GM18873 (cell line): Measurements from ENCODE around the gene LHFPL6.

Experiments
- ATAC-seq: cut with Tn5 transposase; IDR thresholded peaks from one replicate; pipeline ENCODE4 v1.9.1; 2021; ENCODE audit warnings: mild to moderate bottlenecking, moderate library complexity, moderate number of reproducible peaks; ENCODE audit not compliant: unreplicated experiment, low FRiP score

Gene LHFPL6

DNA sequence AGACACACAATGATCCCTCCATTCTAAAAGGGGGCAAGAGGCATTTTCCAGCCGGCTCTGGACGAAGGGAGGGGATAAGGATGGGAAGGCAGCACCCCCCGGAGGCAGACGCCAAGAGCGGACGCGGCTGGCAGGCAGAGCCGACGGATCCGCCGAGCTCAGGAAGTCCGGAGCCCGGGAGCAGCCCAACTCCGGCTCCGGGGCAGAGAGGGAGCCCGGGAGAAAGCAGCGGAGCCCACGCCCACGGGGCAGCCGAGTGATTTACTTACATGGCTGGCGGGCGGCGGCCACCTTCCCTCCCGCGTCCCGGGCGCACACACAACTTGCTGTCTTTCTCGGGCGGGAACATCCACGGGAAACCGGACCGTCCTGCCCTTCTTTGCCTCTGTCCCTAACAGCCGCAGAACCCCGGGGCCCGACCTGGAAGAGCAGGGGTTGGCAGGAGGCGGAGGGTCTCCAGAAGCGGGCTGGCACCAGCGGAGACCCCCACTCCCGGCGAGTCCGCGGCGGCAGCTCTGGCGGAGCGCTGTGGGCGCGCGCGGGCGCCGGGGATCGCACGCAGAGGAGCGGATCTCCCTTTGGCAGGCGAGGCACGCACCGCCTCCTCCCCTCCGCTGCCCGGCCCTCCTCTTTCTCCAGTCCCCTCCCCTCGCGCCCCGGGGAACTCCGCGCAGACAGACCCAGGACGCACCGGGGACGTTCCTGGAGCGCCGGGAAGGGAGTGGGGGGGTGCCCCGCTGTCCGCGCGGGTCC, at the start of gene LHFPL6:
TSS of gene LHFPL6 (minus strand) at position 580 of the 753 bp plus-strand sequence.
- peak; percentile 85 for ATAC-seq

DNA sequence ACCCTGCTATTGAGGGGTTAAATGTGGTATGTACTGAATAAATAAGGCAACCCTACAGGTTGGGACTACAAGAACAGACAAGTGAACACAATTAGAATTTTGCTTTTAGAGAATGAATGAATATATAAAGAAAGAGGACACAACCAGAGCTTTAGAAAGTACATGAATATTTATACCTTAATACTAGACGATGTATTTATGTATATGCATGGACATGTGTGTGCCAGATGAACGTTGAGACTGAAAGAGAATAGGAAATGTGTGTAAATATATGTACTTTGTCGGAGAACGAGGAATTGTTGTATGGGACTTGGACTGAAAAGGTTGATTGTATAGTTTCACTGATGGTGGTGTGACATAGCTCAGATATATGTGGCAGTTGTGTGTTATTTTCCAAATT, 43.1 kb upstream of the LHFPL6 start:
- no peak for ATAC-seq

DNA sequence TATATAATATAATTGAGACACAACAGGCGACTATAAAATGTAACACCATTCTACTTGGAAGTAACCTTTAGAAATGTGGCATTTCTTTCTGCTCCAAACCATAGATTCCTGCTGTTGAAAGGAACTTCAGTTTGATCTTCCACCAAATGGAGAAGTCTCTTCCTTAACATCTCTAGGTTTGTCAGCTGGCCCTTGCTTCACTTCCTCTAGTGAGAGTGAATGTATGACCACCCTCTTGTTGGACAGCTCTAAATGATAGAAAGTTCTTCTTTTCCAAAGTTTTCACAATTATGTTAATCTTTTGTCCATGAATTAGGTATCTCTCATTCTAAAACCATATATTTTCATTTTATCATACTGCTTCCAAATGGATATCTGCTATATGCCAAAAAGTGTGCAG, 38.7 kb upstream of the LHFPL6 start:
- no peak for ATAC-seq

DNA sequence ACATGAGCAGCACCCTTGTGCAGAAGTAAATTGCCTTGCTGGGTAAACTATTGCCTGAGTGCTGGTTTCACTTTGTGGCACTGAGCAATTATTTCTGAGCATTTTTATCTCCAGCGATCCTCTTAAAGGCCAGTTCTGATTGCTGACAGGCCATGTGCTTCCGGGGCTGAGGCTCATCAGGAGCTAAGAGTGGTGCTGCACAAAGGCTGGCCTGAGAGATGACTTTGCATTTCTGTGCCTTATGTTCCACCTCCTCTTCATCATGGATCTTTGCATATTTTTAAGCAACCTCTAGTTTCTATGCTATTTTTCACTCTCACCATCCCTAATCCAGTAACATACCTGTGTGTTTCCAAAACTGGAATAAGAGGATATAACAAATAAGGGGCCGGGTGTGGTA, 34.9 kb upstream of the LHFPL6 start:
- ATAC-seq = no peak

DNA sequence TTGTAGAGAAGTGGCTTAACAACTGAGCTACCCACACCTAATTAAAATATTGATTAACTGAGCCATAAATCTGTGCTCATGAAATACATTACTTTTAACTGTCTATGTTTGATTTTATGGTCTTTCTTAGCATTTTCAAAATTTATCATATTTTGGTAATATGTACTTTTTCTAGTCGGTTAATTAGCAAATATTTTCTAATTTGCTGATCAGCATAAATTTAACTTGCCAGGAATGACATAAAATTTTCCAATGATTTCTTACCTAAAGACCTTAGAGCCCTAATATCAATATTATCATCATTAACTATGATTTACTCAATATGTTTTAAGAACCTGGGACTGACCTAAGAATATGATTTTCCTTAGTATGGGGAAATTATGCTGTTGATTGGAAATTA, 32.6 kb upstream of the LHFPL6 start:
- ATAC-seq = no peak

DNA sequence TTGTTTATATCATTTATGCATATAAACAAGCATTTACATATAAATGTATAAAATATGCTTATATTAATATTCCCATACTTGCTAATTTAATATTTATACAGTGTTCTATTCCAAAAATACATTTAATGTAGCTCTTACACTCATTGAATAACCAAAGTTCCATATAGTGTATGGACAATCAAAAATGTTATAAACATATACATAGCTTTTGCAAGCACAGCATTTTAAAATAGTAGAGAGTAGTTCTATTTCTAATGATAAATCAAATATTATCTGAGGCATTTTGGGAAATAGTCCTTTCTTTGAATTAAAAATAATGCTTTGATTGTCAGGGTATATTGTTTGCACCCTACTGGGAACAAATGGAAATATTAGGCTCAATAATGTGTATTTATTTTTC, 30.0 kb upstream of the LHFPL6 start:
- no peak for ATAC-seq

DNA sequence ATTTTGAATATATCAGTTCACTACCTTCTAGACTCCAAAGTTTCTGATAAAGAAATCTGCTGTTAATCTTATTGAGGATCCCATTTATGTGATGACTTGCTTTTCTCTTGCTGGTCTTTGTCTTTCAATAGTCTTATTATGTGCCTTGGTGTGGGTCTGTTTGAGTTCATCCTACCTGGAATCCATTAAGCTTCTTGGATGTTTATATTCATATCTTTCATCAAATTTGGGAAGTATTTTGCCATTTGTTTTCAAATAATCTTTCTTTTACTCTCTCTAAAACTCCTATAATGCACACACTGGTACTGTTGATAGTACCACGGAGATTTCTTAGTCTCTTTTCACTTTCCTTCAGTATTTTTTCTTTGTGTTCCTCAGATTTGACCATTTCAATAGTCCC, 28.3 kb upstream of the LHFPL6 start:
- no peak for ATAC-seq

DNA sequence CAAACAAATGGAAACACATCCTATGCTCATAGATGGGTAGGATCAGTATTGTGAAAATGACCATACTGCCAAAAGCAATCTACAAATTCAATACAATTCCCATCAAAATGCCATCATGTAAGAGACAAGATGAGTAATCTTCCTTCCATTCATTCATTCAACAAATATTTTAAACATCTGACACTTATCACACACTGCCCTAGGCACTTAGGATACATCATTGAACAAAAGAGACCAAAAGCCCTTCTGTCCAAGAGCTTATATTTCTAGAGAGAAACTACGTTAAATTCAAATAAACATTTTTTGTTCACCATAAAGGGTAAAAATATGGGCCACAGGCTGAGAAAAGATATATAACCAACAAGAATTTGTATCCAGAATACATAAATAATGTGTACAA, 20.5 kb upstream of the LHFPL6 start:
- no peak for ATAC-seq

DNA sequence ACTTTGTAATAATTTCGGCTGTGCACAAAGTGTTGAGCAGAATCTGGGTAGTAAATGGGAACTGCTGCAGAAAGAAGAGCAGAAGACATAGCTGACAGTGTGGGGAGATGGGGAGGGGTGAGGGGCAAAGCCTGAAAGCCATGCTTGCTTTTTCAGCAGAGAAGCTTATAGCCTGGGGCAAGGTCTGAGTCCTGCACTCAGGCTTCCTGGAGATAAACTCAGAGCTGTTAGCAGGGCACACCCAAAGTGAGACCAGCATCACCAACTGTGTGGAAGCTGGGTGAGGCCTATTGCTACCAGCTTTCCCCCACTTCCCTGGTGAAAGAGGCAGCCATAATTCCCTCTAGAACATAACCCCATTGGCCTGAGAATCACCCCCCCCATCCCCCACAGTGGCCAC, 15.6 kb upstream of the LHFPL6 start:
- no peak for ATAC-seq

DNA sequence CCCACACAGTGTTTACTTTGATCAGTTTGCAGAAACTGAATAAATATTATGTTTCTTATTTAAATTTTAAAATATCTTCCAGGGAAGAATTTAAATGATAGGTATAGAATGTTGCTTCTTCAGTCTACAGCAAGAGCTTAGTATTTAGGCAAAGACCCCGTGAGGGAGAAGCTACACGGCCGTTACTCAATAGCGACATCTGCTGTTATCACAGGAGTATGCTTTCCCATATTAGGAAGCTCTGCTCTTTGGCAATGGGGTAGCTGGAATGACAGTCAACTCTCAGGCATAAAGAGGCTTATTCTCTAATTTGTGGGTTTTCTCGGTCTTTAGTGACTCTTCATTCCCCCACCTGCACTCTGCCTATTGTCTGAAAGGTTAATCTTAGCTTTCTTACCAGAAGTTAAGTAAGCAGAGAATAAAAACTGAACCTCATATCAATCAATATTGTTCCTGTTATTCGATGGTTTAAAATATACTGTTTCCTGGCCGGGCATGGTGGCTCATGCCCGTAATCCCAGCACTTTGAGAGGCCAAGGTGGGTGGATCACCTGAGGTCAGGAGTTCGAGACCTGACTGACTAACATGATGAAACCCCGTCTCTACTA, 13.2 kb upstream of the LHFPL6 start:
- ATAC-seq = no peak

DNA sequence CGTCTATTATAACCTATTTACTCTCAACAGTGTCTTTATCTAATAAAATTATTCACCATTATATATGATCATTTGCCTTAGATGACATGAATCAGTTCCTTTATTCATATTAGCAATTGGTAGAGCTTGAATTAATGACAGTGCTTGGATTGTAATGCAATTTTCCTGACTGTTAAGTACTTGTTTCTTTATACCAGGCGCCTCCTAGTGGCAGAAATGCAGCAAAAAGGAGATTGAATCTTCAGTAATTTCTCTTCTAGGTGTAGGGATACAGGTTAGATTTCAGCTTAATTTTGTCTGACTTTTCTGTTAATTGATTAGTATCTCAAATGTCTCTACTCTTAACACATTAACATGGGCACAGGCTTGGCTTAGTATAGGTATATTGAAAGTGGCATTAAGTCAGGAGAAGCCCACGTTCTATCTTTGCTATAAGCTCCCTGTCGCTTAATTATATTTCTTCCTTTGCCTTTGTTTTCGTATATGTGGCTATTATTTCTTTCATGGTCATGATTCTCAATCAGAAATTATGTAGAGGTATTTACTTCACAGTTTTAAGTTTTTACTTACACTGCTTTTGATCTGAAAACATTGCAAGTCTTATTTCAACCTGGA, 9.1 kb upstream of the LHFPL6 start:
- no peak for ATAC-seq

DNA sequence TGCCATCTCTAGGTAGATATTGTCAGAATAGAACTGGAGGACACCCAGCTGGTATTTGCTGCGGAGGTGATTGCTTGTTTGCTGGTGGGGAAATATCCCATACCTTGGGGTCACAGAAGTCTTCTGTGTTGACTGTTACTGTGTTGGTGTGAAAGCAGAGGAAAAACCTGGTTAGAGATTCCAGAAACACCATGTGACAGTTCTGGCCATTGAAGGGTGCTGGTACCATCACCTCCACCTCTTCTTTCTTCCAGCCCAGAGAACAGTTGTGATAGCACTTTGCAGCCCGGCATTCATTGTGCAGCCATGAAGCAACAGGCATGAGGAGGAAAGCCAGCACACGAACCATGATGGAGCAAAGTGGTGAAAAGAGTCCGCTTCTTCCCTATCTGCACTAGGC, 4.9 kb upstream of the LHFPL6 start:
- ATAC-seq = no peak

DNA sequence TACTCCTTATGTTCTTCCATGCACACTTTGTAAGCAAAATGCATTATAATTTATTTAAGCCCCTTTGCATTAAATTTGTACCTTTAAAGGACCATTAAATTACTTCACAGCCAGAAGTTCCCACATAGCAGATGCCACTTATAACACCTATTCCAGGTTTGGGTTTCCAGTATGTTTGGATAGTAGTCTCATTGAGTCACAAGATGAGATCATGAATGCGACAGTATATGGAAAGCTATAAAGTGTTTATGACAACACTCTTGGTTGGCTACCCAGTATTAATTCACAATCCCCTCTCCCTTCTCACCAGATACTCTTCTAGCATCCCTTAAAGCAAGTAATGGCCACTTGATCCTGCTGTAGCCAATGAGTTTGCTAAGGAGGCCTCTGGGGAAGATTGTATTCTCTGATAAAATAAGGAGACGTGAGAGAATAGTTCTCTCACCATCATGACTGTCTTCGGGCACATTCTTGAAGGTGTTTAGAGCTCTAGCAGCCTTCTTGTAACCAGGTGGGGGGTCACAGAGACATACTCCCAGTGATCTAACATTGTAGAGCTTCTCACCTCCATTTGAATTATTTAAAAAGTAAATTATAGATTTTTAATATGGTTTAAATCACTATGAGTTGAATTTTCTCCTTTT, 2.8 kb upstream of the LHFPL6 start:
- ATAC-seq = no peak

DNA sequence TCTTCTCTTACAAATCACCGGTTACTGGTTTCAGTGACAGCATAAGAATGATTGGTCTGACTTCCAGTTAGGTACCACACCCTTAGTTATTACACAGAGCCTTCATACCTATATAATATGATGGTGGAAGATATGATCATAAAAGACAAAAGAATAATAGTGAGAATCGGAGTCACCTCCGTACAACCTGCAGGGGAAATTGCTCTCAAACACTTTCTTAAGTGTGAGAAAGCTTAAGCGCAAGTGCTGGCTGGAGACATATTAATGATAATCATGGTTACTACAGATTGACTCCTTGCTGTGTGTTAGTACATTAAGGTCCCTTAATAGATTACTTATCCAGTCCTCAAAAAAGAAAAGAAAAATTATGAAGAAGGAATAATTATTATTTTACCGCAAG, 1.8 kb upstream of the LHFPL6 start:
- no peak for ATAC-seq

DNA sequence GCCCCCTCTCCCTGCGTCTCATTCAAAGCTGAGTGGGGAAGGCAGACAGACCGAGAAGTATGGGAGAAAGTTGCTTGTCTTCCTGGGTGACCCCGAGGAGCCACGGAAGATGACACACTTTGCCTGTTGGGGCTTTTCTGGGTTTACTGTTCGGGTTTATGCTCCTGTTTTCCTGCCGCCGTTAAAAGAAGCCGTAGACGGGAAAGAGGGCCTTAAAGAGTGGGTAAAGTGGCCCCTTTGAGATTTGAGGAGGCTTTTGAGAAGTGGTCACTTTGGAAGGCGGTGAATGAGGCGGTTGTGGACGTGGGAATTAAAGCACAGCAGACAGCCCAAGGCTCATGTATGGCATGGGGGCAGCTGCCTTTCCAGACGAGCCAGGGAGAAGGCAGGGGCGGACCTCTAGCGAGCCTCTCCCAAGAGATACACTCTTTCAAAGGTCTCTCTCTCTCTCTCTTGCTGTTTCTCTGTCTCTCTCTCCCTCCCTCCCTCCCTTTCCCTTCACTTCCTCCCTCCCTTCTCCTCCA, 493 bp upstream of the LHFPL6 start:
- ATAC-seq = peak; percentile 37

DNA sequence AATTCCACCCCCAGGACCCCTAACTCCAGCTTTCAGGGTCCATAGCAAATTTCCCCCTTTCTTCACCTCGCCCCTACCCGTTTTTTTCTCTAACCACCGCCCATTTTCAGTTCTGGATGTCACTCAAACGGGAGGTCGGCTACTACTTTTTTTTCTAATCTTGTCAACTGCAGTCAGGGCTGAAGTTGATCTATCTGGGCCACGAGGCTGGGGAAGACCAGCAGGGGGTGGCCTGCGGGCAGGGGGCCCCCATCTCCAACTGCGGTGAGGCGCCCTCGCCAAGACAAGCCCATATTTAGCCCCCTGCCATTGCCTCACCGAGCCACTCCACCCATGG, 748 bp downstream of the LHFPL6 start:
- peak; percentile 24 for ATAC-seq

DNA sequence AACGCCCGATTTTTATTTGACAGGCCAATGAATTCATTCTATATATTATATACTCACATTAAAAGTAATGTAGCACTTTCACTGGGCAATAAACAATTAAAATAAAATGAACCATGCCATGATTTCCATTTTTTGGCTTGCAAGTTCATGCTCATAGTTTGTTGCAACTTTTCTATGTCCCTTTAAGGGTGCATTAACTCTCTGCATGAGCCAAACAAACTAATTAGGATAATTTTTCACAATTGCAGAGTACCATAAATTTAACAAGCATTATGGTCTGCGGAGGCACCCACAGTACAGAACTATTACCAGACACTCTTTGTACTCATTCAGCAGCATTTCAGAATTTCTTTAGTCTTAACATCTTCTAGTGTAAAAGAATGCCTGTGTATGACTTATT, 1.4 kb downstream of the LHFPL6 start:
- ATAC-seq = no peak

DNA sequence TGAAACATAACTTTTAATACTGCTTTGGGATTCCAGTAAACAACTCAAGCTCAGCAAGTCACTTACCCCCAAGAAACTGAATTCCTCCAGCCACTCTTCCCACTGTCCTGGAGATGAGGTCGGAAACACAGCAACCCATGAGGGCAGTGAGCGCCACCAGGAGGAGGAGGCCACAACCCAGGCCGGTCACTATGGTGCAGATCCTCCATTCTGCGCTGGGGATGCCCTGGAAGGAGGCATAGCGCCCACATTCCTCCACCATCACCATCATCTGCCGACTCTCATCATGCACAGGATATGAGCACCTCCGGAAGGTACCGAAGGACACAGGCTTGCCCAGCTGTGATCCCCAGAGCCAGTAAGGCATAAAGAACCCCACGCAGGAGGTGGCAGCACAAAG, 2.2 kb downstream of the LHFPL6 start:
- ATAC-seq = no peak

DNA sequence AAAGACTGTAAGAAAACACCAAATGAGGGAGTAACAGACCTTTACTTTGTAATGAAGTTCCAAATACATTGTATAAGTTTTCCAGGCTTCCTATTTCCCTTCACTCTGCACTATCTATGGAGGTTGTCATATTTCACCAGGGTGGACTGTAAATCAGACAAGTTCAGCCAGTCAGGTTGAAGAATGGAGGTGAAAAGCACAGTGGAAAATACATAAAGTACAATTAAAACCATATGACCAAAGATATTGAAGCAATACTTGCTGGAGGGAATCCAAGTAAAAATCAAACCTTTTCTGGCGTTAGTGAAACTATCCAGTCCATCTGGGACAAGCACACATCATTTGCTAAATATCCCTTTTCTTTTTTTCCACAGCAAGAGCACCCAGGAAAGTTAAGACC, 3.2 kb downstream of the LHFPL6 start:
- no peak for ATAC-seq

DNA sequence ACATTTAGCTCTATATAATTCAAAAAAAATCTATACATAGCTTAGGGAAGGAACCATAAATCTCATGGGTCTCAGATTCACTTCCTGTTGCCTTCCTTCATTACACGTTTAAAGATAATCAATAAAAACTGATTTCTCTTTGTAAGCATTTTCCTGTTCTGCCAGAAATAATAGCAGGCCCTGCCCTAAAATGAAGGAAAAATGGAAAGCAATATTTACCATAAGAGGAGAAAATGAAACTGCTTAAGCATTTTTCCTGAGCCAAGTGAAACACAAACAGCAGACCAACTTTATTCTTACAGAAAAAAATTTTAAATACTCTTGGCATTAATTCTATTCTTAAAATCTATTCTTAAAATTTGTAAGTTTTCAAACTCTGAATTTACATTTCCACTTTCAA, 4.0 kb downstream of the LHFPL6 start:
- ATAC-seq = no peak

DNA sequence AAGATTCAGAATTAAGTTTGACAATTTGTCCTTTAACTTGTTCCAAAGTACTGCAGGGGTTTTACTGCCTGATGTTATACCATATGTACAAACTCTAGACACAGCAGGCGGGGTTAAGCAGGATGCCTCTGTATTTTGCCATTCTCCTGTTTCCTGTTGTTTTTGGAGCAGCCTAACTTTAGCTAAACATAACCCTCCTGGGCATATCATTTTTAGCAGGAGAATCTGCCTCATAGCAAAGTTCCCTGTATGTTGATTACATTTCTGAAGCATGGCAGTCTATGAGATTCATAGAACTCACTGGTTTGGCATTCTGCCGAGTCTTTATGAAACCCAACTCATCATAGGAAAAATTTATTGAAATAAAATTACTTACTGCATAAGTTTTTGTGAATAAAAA, 5.2 kb downstream of the LHFPL6 start:
- ATAC-seq = no peak
